G401 (cell line): ENCODE measurements around the gene YPEL3. TPM values are rescaled to one million over a fixed set of nuclear protein-coding genes. Genes with fewer than 3 reads are reported as not detected.
A peak's percentile ranks its signal among the peaks of the same experiment; 100 is the strongest.

Source experiments
- DNase-seq: peaks from one replicate; pipeline ENCODE4 v3.0.0-alpha.2; 2015; ENCODE audit warnings: low spot score
- in situ Hi-C: cut with HindIII; loops from 2 replicates; pipeline ENCODE4 v1.10.0; 2016; ENCODE audit warnings: low sequenced_read_pairs, mixed read lengths
- total RNA-seq: library from RNA; depleted of rRNA; stranded (reverse); fragments of >200 nt; shearing (Covaris generic); gene quantifications from 2 replicates; pipeline ENCODE4 v1.2.3, GENCODE V29; 2014; rRNA removed

The YPEL3 gene
- total RNA-seq, 1 experiment from 2014 or later, result not detected

- in situ Hi-C loops, result no loop called here
- no peak for DNase-seq
Measured at GRCh38 chr16:30060836-30061554, 35.0 kb downstream of the YPEL3 start.

DNA sequence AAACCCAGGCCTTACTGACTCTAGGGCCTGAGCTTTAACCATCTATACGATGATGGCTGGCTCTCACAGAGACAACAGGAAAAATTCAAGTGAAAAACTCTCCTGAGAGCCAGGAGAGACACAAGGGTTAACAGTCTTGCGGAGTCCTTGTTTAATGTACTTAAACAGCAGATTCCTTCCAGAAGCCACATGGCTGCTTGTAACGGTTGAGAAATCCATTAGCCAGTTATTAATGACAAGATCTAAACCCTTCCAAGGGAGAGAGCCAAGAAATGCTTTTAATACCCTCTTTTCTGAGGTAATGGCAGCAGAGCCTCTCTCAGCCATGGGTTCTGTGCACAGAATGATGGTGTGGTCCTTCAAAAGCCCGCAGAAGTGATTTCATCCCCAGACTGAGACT is 35.7 kb downstream of the YPEL3 start:
- DNase-seq, result no peak
- in situ Hi-C loops, result no loop called here

DNA sequence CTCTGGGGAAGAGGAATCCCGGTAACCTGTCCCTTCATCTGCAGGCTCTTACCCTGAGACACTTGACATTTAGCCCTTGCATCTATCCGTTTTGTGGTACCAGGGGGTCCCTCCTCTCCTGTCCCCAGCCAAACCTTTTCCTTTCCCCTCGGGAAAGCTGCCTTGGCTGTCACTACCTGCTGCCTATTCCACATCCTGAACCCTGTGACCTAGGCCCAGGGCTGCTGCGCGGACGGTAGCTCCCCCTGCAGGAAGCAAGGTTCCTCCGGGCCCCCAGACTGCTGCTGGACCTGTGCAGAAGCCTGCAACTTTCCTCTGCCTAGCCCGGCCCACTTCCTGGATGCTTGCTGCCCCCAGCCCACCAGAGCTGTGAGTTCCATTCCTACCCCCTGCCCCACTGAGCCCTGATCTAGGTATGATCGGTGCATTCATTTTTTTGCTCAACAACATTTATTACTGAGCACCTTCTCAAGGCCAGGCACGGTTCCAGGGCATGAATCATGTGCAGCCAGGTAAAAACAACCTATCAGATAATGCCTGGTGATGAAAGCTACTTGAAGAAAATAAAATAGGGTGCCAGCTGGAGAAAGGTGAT is 41.0 kb downstream of the YPEL3 start:
- in situ Hi-C loops, result no loop called here
- no peak for DNase-seq

DNA sequence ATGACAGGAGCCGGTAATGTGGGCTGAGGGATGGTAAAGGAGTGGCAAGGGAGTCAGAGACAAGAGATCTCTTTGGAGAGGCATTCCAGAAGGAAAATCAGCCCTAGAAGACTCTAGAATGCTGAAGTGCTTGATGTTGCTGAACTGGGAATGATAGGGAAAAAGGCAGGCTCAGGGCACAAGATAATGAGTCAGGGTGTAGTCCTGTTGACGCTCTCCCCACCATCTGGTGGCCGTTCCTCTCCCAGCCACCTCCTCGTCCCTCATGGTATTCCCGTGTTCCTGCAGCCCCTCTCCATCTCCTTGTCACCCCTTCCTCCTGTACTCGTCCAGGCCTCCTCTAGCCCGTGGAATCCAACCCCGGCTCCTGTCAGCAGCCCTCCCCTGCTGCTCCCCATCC is 41.6 kb downstream of the YPEL3 start:
- DNase-seq, result no peak
- in situ Hi-C loops, result no loop called here

DNA sequence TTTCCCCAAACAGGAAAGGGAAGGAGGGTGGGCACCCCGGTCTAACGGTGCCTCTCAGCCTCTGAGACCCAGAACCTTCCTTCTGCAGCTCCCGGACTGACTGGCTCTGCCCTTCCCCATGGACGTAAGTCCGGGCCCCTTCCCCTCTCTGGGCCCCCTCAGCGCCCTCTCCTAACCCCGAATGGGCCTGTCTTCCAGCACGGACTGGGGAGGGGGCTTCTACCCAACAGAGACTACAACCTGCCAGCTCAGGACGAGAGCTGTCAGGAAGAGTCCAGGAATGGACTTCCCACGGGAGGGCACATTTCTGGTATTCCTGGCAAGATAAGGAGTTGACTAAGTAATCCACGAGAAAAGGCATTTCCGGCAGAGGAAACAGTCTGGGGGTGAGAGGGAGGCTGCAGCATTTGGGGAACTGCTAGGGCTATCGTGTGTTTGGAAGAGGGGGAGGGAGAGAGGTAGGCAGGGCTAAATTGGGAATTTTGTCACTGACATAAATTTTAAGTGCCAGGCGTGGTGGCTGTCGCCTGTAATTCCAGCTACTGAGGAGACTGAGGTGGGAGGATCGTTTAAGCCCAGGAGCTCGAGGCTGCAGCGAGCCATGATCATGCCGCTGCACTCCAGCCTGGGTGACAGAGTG is 42.5 kb downstream of the YPEL3 start:
- in situ Hi-C loops, result no loop called here
- no peak for DNase-seq

GRCh38 chr16:30052671-30053372 is 43.2 kb downstream of the YPEL3 start:
- in situ Hi-C loops, result no loop called here
- DNase-seq, result peak; percentile 82

GRCh38 chr16:30051518-30051917 is 44.5 kb downstream of the YPEL3 start:
- DNase-seq, result no peak
- in situ Hi-C loops, result no loop called here

- DNase-seq, result peak; percentile 40
- in situ Hi-C loops, result no loop called here
Measured at GRCh38 chr16:30049871-30050270, 46.1 kb downstream of the YPEL3 start.

GRCh38 chr16:30046588-30046987 is 49.4 kb downstream of the YPEL3 start:
- in situ Hi-C loops, result no loop called here
- no peak for DNase-seq

DNA sequence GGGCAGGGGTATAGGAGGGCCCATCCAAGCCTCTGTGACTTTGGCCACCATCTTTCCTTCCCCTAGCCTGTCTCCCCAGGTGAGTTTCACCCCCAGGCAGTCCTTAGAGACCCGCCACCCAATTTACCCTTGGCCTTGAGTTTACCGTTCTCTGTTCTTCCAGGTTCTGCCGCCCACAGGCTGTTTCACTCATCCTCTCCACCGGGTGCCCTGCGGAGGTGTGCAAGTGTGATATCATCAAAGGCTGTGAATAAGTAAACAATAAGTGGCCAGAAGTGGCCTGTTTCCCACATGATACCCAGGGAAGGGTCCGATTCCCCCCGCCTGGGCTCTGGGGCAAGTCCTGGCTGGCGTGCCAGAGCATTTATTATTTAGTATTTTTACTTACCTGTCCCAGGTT is 49.8 kb downstream of the YPEL3 start:
- no peak for DNase-seq

More for the DNA sequence above, 49.8 kb downstream of the YPEL3 start:
- in situ Hi-C loops, result no loop called here

Other genes with a start within 250 kb of the YPEL3 start
- gene CDIPT, start 233.0 kb downstream of the YPEL3 start, total RNA-seq, result 47.7 and 56.2 TPM in 2 replicates
- 43.5 and 50.4 TPM in 2 replicates for gene SEZ6L2, start 196.7 kb downstream of the YPEL3 start, total RNA-seq
- 25.5 and 28.5 TPM in 2 replicates for gene ASPHD1, start 195.7 kb downstream of the YPEL3 start, total RNA-seq
- gene KCTD13, start 170.0 kb downstream of the YPEL3 start, total RNA-seq, result 3.2 and 3.9 TPM in 2 replicates
- gene TMEM219, start 134.1 kb downstream of the YPEL3 start, total RNA-seq, result 78.5 and 123 TPM in 2 replicates
- gene TAOK2, start 122.3 kb downstream of the YPEL3 start, total RNA-seq, result 59.3 and 61.8 TPM in 2 replicates
- gene HIRIP3, start 100.6 kb downstream of the YPEL3 start, total RNA-seq, result 15.0 and 16.7 TPM in 2 replicates
- gene INO80E, start 100.0 kb downstream of the YPEL3 start, total RNA-seq, result 72.4 and 97.0 TPM in 2 replicates
- not detected in 2 replicates for gene DOC2A, start 85.2 kb downstream of the YPEL3 start, total RNA-seq
- not detected in 2 replicates for gene C16orf92, start 73.0 kb downstream of the YPEL3 start, total RNA-seq
- 1.3 TPM in 1 of 2 replicates, not detected in the other for gene TLCD3B, start 64.9 kb downstream of the YPEL3 start, total RNA-seq
- 432 and 515 TPM in 2 replicates for gene ALDOA, start 30.5 kb downstream of the YPEL3 start, total RNA-seq
- gene PPP4C, start 20.2 kb downstream of the YPEL3 start, total RNA-seq, result 225 and 232 TPM in 2 replicates
- not detected in 2 replicates for gene TBX6, start 4.3 kb downstream of the YPEL3 start, total RNA-seq
- gene GDPD3, start 17.3 kb upstream of the YPEL3 start, total RNA-seq, result 0.12 TPM in 1 of 2 replicates, not detected in the other
- 34.6 and 37.0 TPM in 2 replicates for gene MAPK3, start 27.0 kb upstream of the YPEL3 start, total RNA-seq
- 35.9 and 41.8 TPM in 2 replicates for gene CORO1A, start 87.4 kb upstream of the YPEL3 start, total RNA-seq
- gene BOLA2B, start 97.5 kb upstream of the YPEL3 start, total RNA-seq, result 39.0 and 103 TPM in 2 replicates
- 57.9 and 108 TPM in 2 replicates for gene SLX1A, start 97.7 kb upstream of the YPEL3 start, total RNA-seq
- gene SULT1A3, start 103.0 kb upstream of the YPEL3 start, total RNA-seq, result 0.75 and 7.5 TPM in 2 replicates
- 0.68 TPM in 1 of 2 replicates, not detected in the other for gene NPIPB13, start 152.3 kb upstream of the YPEL3 start, total RNA-seq